KOPT-K1 (cell line): ENCODE data around the gene ZNF76.
A peak's percentile ranks its signal among the peaks of the same experiment; 100 is the strongest.

Experiments used
- H3K27ac ChIP-seq: fragments of 200-600 bp; sonication (generic); 2 replicates; pipeline ENCODE4 v1.5.1; 2016; ENCODE audit warnings: antibody characterized with exemption, mild to moderate bottlenecking, low read depth, low read length; ENCODE audit not compliant: poor library complexity, severe bottlenecking
- H3K36me3 ChIP-seq: fragments of 200-600 bp; sonication (generic); 2 replicates; pipeline ENCODE4 v1.5.1; 2017; ENCODE audit warnings: antibody characterized with exemption, mild to moderate bottlenecking, low read length, moderate library complexity; ENCODE audit not compliant: insufficient read depth
- H3K9me3 ChIP-seq: fragments of 200-600 bp; sonication (generic); 2 replicates; pipeline ENCODE4 v1.5.1; 2017; ENCODE audit warnings: antibody characterized with exemption, low read length, mild to moderate bottlenecking; ENCODE audit not compliant: insufficient read depth, poor library complexity, severe bottlenecking

The ZNF76 gene

DNA sequence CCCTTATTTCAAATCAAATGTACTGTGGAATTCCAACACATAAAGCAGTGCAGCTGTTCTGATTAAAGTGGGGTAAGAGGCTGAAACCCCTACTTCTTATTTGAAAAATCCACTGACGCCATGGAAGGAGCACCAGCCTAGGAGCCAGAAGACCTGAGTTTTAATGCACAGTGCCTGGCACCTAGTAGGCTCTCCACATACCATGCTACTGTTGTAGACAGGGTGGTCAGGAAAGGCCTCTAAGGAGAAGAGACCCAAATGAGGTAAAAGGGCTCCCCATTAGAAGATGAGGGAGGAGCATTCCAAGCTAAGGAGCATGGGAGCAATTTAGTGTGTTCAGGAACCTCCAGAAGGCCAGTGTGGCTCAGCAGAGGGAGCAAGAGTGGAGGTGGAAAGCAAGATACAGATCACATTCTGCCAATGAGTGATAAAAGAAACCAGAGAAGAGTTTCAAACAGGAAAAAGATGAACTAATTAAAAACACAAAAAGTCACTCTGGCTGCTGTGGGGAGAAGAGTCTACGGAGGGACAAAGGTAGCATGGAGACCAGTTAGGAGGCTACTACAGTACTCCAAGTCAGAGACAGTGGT lies 11.8 kb upstream of the ZNF76 start:
- H3K9me3 ChIP-seq = no peaks in the 10 kb centered on the region
- no peaks in the 10 kb centered on the region for H3K36me3 ChIP-seq
- no peak overlapping the region for H3K27ac ChIP-seq

DNA sequence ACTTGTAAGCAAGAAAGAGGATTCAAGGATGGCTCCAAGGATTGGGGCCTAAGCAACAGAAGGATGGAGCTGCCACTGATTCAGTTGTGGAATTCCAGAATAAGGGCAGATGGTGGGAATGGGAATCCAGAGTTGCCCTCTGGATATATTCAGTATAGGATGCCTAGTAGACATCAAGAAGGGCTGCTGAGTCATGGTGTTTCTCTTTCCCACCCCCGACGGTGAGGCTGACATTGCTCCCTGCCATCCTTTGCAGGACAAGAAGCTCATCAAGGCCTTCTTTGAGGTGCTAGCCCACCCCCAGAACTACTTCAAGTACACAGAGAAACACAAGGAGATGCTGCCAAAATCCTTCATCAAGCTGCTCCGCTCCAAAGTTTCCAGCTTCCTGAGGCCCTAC lies 11.2 kb upstream of the ZNF76 start:
- Histone ChIP-seq H3K36me3 (no peaks in the 10 kb centered on the region), H3K27ac (no peak overlapping the region), H3K9me3 (no peaks in the 10 kb centered on the region)

GRCh38 chr6:35248965-35249364 lies 10.6 kb upstream of the ZNF76 start:
- Histone ChIP-seq H3K9me3 (no peaks in the 10 kb centered on the region), H3K36me3 (no peaks in the 10 kb centered on the region), H3K27ac (no peak overlapping the region)

DNA sequence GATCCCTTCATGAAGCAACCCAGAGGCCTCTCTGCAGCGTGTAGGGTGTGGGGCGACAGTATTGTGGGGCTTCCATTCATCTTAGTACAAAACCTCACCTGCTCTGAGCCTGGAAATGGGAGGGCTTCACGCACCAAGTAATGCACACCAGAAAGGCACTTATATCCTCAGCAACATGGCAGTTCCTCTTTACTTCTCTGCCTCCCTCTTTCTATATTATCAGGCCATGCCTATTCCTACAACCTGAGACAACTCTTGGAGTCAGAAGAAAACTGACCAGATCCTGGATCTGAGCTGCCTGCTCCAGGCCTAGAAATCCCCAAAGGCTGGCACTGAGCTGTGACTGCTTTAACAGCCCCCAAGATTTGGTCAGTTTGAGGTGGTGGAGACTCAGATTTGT lies 7.6 kb upstream of the ZNF76 start:
- H3K9me3 ChIP-seq = no peaks in the 10 kb centered on the region
- no peak overlapping the region for H3K27ac ChIP-seq
- H3K36me3 ChIP-seq = no peaks in the 10 kb centered on the region

DNA sequence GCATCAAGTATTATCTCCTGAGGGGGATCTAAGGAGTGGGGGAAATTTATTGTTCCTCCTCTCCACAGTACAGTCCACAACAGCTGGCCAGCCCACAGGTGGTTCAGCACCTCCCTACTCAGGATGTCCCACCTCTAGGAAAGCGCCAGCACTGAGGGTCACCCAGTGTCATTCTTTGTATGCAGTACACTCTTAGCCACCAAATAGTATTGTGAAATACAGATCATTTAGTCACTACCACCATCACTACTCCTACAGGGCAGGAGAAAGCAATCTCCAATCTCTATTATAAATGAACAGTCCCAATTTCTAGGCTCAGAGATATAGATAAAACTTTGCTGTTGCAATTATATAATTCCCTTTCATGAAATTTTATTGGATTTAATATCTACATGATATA lies 6.3 kb upstream of the ZNF76 start:
- Histone ChIP-seq H3K36me3 (no peaks in the 10 kb centered on the region), H3K9me3 (no peaks in the 10 kb centered on the region), H3K27ac (no peak overlapping the region)

DNA sequence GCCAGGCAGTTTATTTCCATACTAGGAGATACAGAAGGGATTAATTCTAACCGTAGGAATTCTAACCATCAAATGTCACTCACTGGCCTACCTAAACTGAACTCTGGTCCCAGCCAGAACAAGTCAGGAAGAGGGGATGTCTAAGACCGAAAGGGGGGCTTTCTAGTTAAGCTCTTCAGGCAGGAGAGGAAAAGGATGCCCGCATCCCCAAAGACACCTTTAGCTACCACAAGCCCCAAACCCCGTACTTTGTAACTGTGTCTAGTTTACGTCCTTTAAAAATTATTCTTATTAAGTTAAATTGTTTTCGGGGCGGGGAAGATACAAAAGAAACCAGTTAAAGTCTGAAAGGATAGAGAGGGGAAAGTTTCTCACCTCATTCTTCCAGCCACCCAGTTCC lies 1.2 kb upstream of the ZNF76 start:
- Histone ChIP-seq H3K36me3 (no peaks in the 10 kb centered on the region), H3K27ac (peak overlapping the region; percentile 77), H3K9me3 (no peaks in the 10 kb centered on the region)

GRCh38 chr6:35258858-35259193 lies 709 bp upstream of the ZNF76 start:
- Histone ChIP-seq H3K9me3 (no peaks in the 10 kb centered on the region), H3K36me3 (no peaks in the 10 kb centered on the region), H3K27ac (peak overlapping the region; percentile 77)

DNA sequence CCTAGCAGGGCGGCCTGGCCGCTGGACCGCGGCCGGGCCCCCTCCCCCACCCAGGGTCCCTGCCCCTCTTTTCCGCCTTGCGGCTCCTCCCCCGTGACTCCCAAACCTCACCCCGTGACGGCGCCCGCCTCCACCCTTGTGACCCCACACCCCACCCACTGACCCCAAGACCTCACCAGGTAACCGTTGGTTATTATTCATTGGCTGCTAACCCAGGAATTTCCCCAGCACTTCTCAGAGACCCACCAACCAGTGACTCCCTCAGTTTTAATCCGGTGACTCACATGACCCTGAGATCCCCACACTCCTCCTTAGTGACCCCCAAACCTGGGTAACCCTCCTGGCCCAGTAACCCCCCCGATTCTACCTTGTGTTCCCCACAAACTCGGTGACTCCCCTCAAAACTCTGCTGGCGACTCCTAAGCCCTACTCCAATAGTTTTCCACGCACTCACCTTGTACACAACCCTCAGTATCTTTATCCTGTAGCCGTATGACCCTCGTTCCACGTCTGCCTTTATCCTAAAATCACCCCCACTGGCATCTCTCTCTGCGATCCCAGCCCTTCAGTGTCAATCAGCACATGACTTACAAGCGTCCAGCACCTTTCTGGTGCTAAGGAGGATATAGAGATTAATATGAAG lies 534 bp downstream of the ZNF76 start:
- H3K36me3 ChIP-seq = no peaks in the 10 kb centered on the region
- H3K27ac ChIP-seq = peak overlapping the region; percentile 77
- H3K9me3 ChIP-seq = no peaks in the 10 kb centered on the region

- no peaks in the 10 kb centered on the region for H3K36me3 ChIP-seq
- peak overlapping the region; percentile 77 for H3K27ac ChIP-seq
- no peaks in the 10 kb centered on the region for H3K9me3 ChIP-seq
Observed at GRCh38 chr6:35260591-35261570, 1.3 kb downstream of the ZNF76 start.

DNA sequence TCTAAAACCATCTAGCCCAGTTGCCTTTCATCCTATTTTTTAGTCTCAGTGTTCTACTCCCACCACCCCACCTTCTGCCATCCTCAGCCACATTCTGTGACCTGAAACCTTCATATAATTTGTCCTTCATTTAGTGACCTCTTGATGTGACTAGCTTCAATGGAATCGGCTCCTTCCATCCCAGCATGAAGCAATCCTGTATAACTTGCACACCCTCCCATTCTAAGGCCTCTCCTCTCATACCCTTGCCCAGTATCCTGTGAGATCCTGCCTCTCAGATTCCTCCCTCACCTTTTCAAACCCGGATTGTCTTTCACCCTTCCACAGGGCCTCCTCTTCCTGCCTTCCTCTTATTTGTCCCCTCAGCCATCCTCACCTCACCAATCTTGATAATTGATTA lies 3.1 kb downstream of the ZNF76 start:
- H3K36me3 ChIP-seq = peaks cover 8% of the 10 kb centered on the region
- H3K27ac ChIP-seq = no peak overlapping the region
- no peaks in the 10 kb centered on the region for H3K9me3 ChIP-seq

DNA sequence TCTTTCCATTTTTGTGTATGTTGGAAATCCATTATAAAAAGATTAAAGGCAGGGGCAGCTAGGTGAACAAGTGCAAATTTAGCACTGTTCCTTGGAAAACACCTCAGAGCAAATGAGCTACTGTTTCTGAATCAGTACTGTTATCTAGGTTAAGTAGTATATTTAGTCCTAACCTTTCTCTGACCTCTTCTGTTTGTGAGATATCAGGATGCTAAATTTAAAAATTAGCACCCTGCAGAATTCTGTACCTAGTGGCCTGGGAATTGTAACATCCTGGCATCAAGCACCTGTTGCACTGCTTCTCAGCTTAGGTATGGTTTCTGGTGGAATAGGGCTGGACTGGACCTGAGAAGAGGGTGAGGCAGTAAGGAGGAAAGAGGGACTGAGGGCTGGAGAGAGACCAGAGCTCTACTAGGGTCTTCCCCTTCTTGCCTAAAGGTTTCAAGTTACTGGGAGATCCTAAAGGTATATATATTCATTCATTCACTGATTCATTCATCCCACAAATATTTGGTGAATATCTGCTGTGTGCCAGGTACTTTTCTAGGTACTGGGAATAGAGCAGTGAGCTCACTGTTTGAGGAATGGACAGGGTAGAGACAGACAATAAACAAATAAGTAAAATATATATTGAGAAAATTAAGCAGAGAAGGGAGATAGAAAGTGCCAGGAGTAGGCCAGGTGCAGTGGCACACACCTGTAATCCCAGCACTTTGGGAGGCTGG lies 5.2 kb downstream of the ZNF76 start:
- Histone ChIP-seq H3K36me3 (peaks cover 10% of the 10 kb centered on the region), H3K9me3 (no peaks in the 10 kb centered on the region), H3K27ac (no peak overlapping the region)

DNA sequence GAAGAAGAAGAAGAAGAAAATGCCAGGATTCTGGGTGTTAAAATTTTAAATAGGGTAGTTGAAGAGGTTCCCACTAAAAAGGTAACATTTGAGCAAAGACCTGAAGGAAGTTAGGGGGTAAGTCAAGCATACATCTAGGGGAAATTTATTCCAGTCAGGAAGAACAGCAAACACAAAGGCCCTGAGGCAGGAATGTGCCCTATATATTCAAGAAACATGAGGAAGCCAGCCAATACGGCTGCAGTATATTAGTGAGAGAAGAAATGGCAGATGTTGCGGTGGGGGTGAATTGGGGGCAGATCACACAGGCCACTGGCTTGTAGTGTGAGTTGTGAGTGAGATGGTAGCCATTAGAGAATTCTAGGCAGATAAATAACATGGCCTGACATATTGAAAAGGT lies 6.0 kb downstream of the ZNF76 start:
- peaks cover 10% of the 10 kb centered on the region for H3K36me3 ChIP-seq
- H3K27ac ChIP-seq = no peak overlapping the region
- no peaks in the 10 kb centered on the region for H3K9me3 ChIP-seq

- Histone ChIP-seq H3K36me3 (peaks cover 10% of the 10 kb centered on the region), H3K9me3 (no peaks in the 10 kb centered on the region)
Observed at GRCh38 chr6:35267446-35267845, 7.9 kb downstream of the ZNF76 start.

DNA sequence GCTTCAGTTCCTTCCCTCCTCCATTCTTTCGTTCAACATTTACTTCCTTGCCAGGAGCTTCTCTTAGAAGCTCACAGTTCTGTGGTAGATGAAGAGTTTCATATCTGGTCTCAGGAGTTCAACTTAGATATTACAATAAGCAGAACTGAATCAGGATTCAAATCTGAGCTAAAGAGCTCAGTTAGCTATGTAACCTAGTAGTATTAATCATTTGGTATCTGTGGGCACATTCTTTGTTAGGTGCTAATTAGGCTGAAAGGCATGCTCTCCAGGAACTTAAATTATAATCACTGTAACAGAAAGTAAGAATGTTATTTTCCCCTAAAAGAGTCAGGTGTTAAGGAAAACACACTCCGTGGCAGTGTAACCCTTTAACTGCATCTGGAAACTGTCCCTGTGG lies 8.4 kb downstream of the ZNF76 start:
- H3K36me3 ChIP-seq = peaks cover 10% of the 10 kb centered on the region
- H3K9me3 ChIP-seq = no peaks in the 10 kb centered on the region
- H3K27ac ChIP-seq = no peak overlapping the region

More at GRCh38 chr6:35267446-35267845, 7.9 kb downstream of the ZNF76 start:
- H3K27ac ChIP-seq = no peak overlapping the region

- Histone ChIP-seq H3K27ac (no peak overlapping the region), H3K9me3 (no peaks in the 10 kb centered on the region), H3K36me3 (peaks cover 8% of the 10 kb centered on the region)
Observed at GRCh38 chr6:35272005-35272404, 12.5 kb downstream of the ZNF76 start.
